A549 (cell line): ENCODE data around the gene CD46. TPM values are rescaled to one million over a fixed set of nuclear protein-coding genes. Genes with fewer than 3 reads are reported as not detected.
"Not testable (repeated sequence)": the region's sequence is repeated elsewhere in the genome, so short reads cannot be mapped to it uniquely, and the experiment has no call there.

Experiments used
- ATAC-seq, 2 experiments: fragments of 200-7000 bp in 1 of 2; fragments of >200 bp in 1 of 2; cut with Nextera tagmentation in 1 of 2; cut with Tn5 transposase in 1 of 2; 3 replicates each; pipeline versions ENCODE4 v1.8.0 to v1.9.1; 2018 to 2020; ENCODE audit warnings: mild to moderate bottlenecking in 1 of 2, moderate library complexity in 1 of 2
- CTCF ChIA-PET: fragments of 300-600 bp; sonication (Branson Sonifier 250); formaldehyde crosslinking; extraction: SDS; loops from one replicate; lab custom pipeline; 2021; ENCODE audit warnings: antibody characterized with exemption, inconsistent platforms; lab: Yijun Ruan, JAX
- POLR2A ChIA-PET: fragments of 350-600 bp; formaldehyde crosslinking; extraction: SDS; loops from one replicate; lab custom pipeline; 2021; ENCODE audit warnings: antibody characterized with exemption, inconsistent platforms; lab: Yijun Ruan, JAX
- DNase-seq, 2 experiments: peaks; one replicate each; pipeline versions ENCODE4 v3.0.0 to v3.0.0-alpha.2; 2011 to 2016; ENCODE audit warnings: low read depth in 1 of 2, low spot score in 1 of 2
- FAIRE-seq: peaks from 2 replicates; lab custom pipeline; 2011; peaks lifted over from hg19 to GRCh38; lab: Jason Lieb, UNC
- H3K27ac ChIP-seq, 2 experiments: fragments of >200 bp; sonication (Bioruptor Twin); formaldehyde crosslinking; 3 replicates each; pipeline ENCODE4 v1.5.1; 2016 to 2017
- H3K4me1 ChIP-seq: fragments of >200 bp; sonication (Bioruptor Twin); formaldehyde crosslinking; 3 replicates; pipeline ENCODE4 v1.6.1; 2016
- H3K4me2 ChIP-seq: fragments of >200 bp; sonication (Bioruptor Twin); formaldehyde crosslinking; 3 replicates; pipeline ENCODE4 v1.6.1; 2016
- H3K4me3 ChIP-seq: fragments of >200 bp; sonication (Bioruptor Twin); formaldehyde crosslinking; 3 replicates; pipeline ENCODE4 v1.5.1; 2016
- H3K9me3 ChIP-seq: fragments of >200 bp; sonication (Bioruptor Twin); formaldehyde crosslinking; 3 replicates; pipeline ENCODE4 v1.6.1; 2016
- ATOH8 ChIP-seq: fragments of 250-450 bp; sonication (Bioruptor Pico); IDR thresholded peaks from 2 replicates; pipeline ENCODE4 v1.5.0; 2020; ENCODE audit warnings: low read depth, mild to moderate bottlenecking, moderate library complexity
- CEBPB ChIP-seq, 2 experiments: fragments of >200 bp in 1 of 2; sonication (Bioruptor Twin) in 1 of 2; formaldehyde crosslinking in 1 of 2; IDR thresholded peaks; 2 replicates each; pipeline ENCODE4 v1.6.1; 2012 to 2016
- EHF ChIP-seq: fragments of 250-450 bp; sonication (Bioruptor Pico); IDR thresholded peaks from 2 replicates; pipeline ENCODE4 v1.5.0; 2020; ENCODE audit warnings: mild to moderate bottlenecking
- FOSB ChIP-seq: fragments of 250-450 bp; sonication (Bioruptor Pico); IDR thresholded peaks from 2 replicates; pipeline ENCODE4 v1.5.0; 2020; ENCODE audit warnings: mild to moderate bottlenecking, moderate library complexity
- FOSL2 ChIP-seq, 2 experiments: fragments of 450-650 bp in 1 of 2; fragments of >200 bp in 1 of 2; sonication (Bioruptor Twin) in 1 of 2; formaldehyde crosslinking; IDR thresholded peaks; 2 replicates each; pipeline versions ENCODE4 v1.5.0 to v1.6.1; 2016 to 2020; ENCODE audit warnings: mild to moderate bottlenecking in 1 of 2, moderate library complexity in 1 of 2
- FOXS1 ChIP-seq: fragments of 250-450 bp; sonication (Bioruptor Pico); IDR thresholded peaks from 2 replicates; pipeline ENCODE4 v1.5.0; 2020; ENCODE audit warnings: mild to moderate bottlenecking, moderate library complexity
- GATA3 ChIP-seq: IDR thresholded peaks from 2 replicates; pipeline ENCODE4 v1.6.1; 2012; ENCODE audit warnings: borderline replicate concordance
- HES2 ChIP-seq: fragments of >200 bp; sonication (Bioruptor Twin); formaldehyde crosslinking; IDR thresholded peaks from 2 replicates; pipeline ENCODE4 v1.6.1; 2016
- HEYL ChIP-seq: fragments of 250-450 bp; sonication (Bioruptor Pico); IDR thresholded peaks from 2 replicates; pipeline ENCODE4 v1.8.0; 2021; ENCODE audit warnings: mild to moderate bottlenecking, moderate library complexity
- HOXA7 ChIP-seq: fragments of 250-450 bp; sonication (Bioruptor Pico); IDR thresholded peaks from 2 replicates; pipeline ENCODE4 v1.5.0; 2020; ENCODE audit warnings: mild to moderate bottlenecking, moderate library complexity
- KDM1A ChIP-seq: fragments of 200-600 bp; sonication (generic); IDR thresholded peaks from 2 replicates; pipeline ENCODE4 v1.6.1; 2016; ENCODE audit warnings: low read depth, mild to moderate bottlenecking
- MAFK ChIP-seq: fragments of 450-650 bp; IDR thresholded peaks from 2 replicates; pipeline ENCODE4 v1.6.1; 2014; ENCODE audit not compliant: partially characterized antibody
- MYC ChIP-seq: IDR thresholded peaks from 2 replicates; pipeline ENCODE4 v1.6.1; 2012; ENCODE audit warnings: mild to moderate bottlenecking, inconsistent platforms, low read length, improper control_type of control experiment, borderline replicate concordance
- POLR2A ChIP-seq: IDR thresholded peaks from 2 replicates; pipeline ENCODE4 v1.6.1; 2012; ENCODE audit warnings: mild to moderate bottlenecking, low read length
- RNF2 ChIP-seq: fragments of 200-600 bp; sonication (generic); IDR thresholded peaks from 2 replicates; pipeline ENCODE4 v1.6.1; 2016; ENCODE audit warnings: low read depth, mild to moderate bottlenecking, antibody characterized with exemption, moderate library complexity, borderline replicate concordance
- SREBF2 ChIP-seq: fragments of 450-650 bp; IDR thresholded peaks from 2 replicates; pipeline ENCODE4 v1.6.1; 2014; ENCODE audit warnings: mild to moderate bottlenecking, moderate library complexity
- WGBS: methylation state at CpG from one replicate; pipeline ENCODE4 v1.1.6; 2017; ENCODE audit errors: missing lambda C conversion rate; 5-methylcytosine and 5-hydroxymethylcytosine counted together
- polyA plus RNA-seq, 4 experiments: library from polyadenylated mRNA; depleted of rRNA in 3 of 4; stranded (reverse); fragments of >200 nt; fragmentation: RNase III in 1 of 4; extraction: RNeasy Plus Mini Kit Qiagen cat#74134 plus additional on column Dnase treatment in 1 of 4; gene quantifications; 2 replicates in 3 of 4; 3 replicates in 1 of 4; pipeline ENCODE4 v1.2.3, GENCODE V29; 2011 to 2017
- TF ChIP-seq, protein P1 (sequence below): fragments of >200 bp; sonication (Bioruptor Twin); formaldehyde crosslinking; IDR thresholded peaks from 3 replicates; pipeline ENCODE4 v1.5.1; 2016
- TF ChIP-seq, protein P2 (sequence below): IDR thresholded peaks from 2 replicates; pipeline ENCODE4 v1.6.1; 2012
- TF ChIP-seq, protein P3 (sequence below): IDR thresholded peaks from 2 replicates; pipeline ENCODE4 v1.6.1; 2012; ENCODE audit warnings: low read depth, borderline replicate concordance

The CD46 gene
- polyA plus RNA-seq, 2 of the 4 experiments (the other 2 are of a cell fraction) = 142 to 239 TPM

DNA sequence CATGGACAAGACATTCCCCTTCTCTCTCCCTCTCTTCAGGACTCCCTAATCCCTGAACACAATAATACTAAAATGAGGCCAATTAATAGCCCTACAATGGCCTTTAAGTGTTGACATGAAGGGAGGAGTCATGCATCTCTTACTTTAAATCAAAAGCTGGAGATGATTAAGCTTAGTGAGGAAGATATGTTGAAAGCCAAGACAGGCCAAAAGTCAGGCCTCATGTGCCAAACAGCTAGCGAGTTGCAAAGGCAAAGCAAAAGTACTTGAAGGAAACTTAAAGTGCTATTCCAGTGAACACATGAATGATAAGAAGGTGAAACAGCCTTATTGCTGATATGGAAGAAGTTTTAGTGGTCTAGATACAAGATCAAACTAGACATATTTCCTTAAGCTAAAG lies 49.5 kb upstream of the CD46 start:
- no peak overlapping the region for H3K27ac ChIP-seq
- no peak for TF ChIP-seq RNF2
- TF ChIP-seq KDM1A = no peak
- TF ChIP-seq HEYL = no peak
- no peak for TF ChIP-seq EHF (CRISPR knock-in tag)
- no peak for TF ChIP-seq MYC
- no peak for TF ChIP-seq HOXA7 (CRISPR knock-in tag)
- TF ChIP-seq FOXS1 (CRISPR knock-in tag) = no peak
- TF ChIP-seq, protein P1, sequence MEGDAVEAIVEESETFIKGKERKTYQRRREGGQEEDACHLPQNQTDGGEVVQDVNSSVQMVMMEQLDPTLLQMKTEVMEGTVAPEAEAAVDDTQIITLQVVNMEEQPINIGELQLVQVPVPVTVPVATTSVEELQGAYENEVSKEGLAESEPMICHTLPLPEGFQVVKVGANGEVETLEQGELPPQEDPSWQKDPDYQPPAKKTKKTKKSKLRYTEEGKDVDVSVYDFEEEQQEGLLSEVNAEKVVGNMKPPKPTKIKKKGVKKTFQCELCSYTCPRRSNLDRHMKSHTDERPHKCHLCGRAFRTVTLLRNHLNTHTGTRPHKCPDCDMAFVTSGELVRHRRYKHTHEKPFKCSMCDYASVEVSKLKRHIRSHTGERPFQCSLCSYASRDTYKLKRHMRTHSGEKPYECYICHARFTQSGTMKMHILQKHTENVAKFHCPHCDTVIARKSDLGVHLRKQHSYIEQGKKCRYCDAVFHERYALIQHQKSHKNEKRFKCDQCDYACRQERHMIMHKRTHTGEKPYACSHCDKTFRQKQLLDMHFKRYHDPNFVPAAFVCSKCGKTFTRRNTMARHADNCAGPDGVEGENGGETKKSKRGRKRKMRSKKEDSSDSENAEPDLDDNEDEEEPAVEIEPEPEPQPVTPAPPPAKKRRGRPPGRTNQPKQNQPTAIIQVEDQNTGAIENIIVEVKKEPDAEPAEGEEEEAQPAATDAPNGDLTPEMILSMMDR = no peak
- no peak for TF ChIP-seq SREBF2
- no peak for TF ChIP-seq FOSL2 (IDR thresholded peaks at IDR 0.05)
- TF ChIP-seq FOSL2 (CRISPR knock-in tag; IDR thresholded peaks at IDR 0.05) = no peak
- no peak for TF ChIP-seq HES2
- TF ChIP-seq MAFK = no peak
- no peak for TF ChIP-seq FOSB (CRISPR knock-in tag)
- no peak for TF ChIP-seq GATA3
- TF ChIP-seq ATOH8 (CRISPR knock-in tag) = no peak
- TF ChIP-seq POLR2A = no peak
- ChIA-PET POLR2A (no interaction called here), CTCF (interaction anchor here (0.7 to 1.6 kb wide), 3 partner anchors 10 to 26 kb away, joined by 3 to 5 read pairs (median 3); no protein-coding TSS in a partner anchor)
- DNase-seq = no peak
- no peaks in the 10 kb centered on the region for H3K9me3 ChIP-seq
- ATAC-seq = no peak
- no peak overlapping the region for H3K4me2 ChIP-seq
- H3K4me1 ChIP-seq = peaks cover 4% of the 10 kb centered on the region; the same call in 1 of the 3 replicates
- FAIRE-seq = no peak
- WGBS = 75% methylated on average over 1 of the region's 1 CpG
- H3K4me3 ChIP-seq = no peak overlapping the region

DNA sequence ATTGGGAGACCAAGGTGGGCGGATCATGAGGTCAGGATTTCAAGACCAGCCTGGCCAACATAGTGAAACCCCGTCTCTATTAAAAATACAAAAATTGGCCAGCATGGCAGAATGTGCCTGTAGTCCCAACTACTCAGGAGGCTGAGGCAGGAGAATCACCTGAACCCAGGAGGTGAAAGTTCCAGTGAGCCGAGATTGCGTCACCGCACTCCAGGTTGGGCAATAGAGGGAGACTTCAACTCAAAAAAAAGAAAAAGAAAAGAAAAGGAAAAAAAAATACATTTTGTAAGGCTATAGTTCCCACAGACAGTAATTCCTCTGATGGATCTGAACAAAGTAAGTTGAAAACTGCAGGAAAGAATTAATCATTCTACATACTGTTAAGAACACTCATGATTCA lies 48.1 kb upstream of the CD46 start:
- no peak overlapping the region for H3K4me3 ChIP-seq
- H3K4me1 ChIP-seq = peaks cover 7% of the 10 kb centered on the region; the same call in 1 of the 3 replicates
- no peak overlapping the region for H3K4me2 ChIP-seq
- ChIA-PET POLR2A (no interaction called here), CTCF (interaction anchor here (1.6 kb wide), 2 partner anchors 9 to 11 kb away, joined by 3 to 5 read pairs; no protein-coding TSS in a partner anchor)
- 85% methylated on average over 5 of the region's 5 CpGs for WGBS
- H3K9me3 ChIP-seq = no peaks in the 10 kb centered on the region
- no peak for ATAC-seq
- H3K27ac ChIP-seq = no peak overlapping the region
- FAIRE-seq = no peak
- no peak for TF ChIP-seq SREBF2
- TF ChIP-seq CEBPB (IDR thresholded peaks at IDR 0.05) = peak; percentile 65 to 68; a peak in 3 of 4 replicates
- TF ChIP-seq, protein P2, sequence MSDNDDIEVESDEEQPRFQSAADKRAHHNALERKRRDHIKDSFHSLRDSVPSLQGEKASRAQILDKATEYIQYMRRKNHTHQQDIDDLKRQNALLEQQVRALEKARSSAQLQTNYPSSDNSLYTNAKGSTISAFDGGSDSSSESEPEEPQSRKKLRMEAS = no peak
- TF ChIP-seq, protein P3, sequence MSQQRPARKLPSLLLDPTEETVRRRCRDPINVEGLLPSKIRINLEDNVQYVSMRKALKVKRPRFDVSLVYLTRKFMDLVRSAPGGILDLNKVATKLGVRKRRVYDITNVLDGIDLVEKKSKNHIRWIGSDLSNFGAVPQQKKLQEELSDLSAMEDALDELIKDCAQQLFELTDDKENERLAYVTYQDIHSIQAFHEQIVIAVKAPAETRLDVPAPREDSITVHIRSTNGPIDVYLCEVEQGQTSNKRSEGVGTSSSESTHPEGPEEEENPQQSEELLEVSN = no peak
- DNase-seq = no peak

GRCh38 chr1:207708004-207708403 lies 43.9 kb upstream of the CD46 start:
- CTCF ChIA-PET = interaction anchor here (2.0 kb wide), 1 partner anchor 9 kb away, joined by 4 read pairs; no protein-coding TSS in a partner anchor

More at GRCh38 chr1:207708004-207708403, 43.9 kb upstream of the CD46 start:
- WGBS = 66% methylated on average over 3 of the region's 3 CpGs
- DNase-seq, H3K4me3 ChIP-seq, POLR2A ChIA-PET, FAIRE-seq, H3K9me3 ChIP-seq, ATAC-seq, H3K4me2 ChIP-seq, H3K4me1 ChIP-seq: not testable (repeated sequence)
- peak overlapping the region; percentile 62 to 86; a peak in 4 of 6 replicates for H3K27ac ChIP-seq
